ENCODE measurements around the gene MYBPHL.

MYBPHL gene

GRCh38 chr1:109281680-109282496, 24.9 kb downstream of the MYBPHL start:
- TF ChIP-seq CTCF (IDR thresholded peaks at IDR 0.05; ENCODE audit: insufficient read depth, low read depth, low read length, missing control alignments), result no peak
- DNase-seq (ENCODE audit: low read depth), result no peak
- peak overlapping the region; percentile 73 for H3K4me3 ChIP-seq (ENCODE audit: low read length)

- DNase-seq (ENCODE audit: low read depth), result no peak
- no peak for TF ChIP-seq CTCF (IDR thresholded peaks at IDR 0.05; ENCODE audit: insufficient read depth, low read depth, low read length, missing control alignments)
- H3K4me3 ChIP-seq (ENCODE audit: low read length), result no peak overlapping the region
Measured at GRCh38 chr1:109280862-109281261, 25.9 kb downstream of the MYBPHL start.

- no peak for DNase-seq (ENCODE audit: low read depth)
- no peak for TF ChIP-seq CTCF (IDR thresholded peaks at IDR 0.05; ENCODE audit: insufficient read depth, low read depth, low read length, missing control alignments)
- no peak overlapping the region for H3K4me3 ChIP-seq (ENCODE audit: low read length)
Measured at GRCh38 chr1:109279615-109280278, 27.1 kb downstream of the MYBPHL start.

- no peak overlapping the region for H3K4me3 ChIP-seq (ENCODE audit: low read length)
- TF ChIP-seq CTCF (IDR thresholded peaks at IDR 0.05; ENCODE audit: insufficient read depth, low read depth, low read length, missing control alignments), result peak; percentile 94
- DNase-seq (ENCODE audit: low read depth), result peak; percentile 80
Measured at GRCh38 chr1:109277434-109278204, 29.2 kb downstream of the MYBPHL start.

- H3K4me3 ChIP-seq (ENCODE audit: low read length), result peak overlapping the region; percentile 7
- no peak for TF ChIP-seq CTCF (IDR thresholded peaks at IDR 0.05; ENCODE audit: insufficient read depth, low read depth, low read length, missing control alignments)
- DNase-seq (ENCODE audit: low read depth), result peak; percentile 49
Measured at GRCh38 chr1:109275706-109276345, 31.0 kb downstream of the MYBPHL start.
